HG02759 (cell line): ENCODE data around the gene PYROXD2.

Experiments used
- ATAC-seq: cut with Tn5 transposase; IDR thresholded peaks from one replicate; pipeline ENCODE4 v1.9.1; 2021; ENCODE audit warnings: mild to moderate bottlenecking, moderate library complexity; ENCODE audit not compliant: unreplicated experiment

Gene PYROXD2

GRCh38 chr10:98416606-98417388 lies 1.8 kb upstream of the PYROXD2 start:
- ATAC-seq, result no peak

DNA sequence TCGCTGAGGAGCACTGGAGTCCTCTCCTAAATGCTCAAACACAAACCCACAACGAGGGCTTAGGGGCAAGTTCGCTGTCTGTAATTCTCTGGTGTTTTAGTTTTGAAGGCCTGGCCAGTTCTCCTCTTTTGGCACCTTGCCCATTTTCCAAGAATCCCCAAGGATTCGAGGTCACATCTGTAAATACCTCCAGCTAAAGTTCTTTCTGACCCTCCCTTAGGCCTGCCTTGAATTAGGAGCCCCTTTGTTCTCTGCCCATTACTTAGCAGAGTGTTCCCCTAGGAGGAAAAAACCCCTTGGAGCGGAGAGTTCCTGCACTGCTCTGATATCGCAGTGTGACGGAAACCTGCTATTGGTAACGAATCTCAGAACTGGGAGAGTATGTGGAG lies 743 bp upstream of the PYROXD2 start:
- ATAC-seq, result no peak

DNA sequence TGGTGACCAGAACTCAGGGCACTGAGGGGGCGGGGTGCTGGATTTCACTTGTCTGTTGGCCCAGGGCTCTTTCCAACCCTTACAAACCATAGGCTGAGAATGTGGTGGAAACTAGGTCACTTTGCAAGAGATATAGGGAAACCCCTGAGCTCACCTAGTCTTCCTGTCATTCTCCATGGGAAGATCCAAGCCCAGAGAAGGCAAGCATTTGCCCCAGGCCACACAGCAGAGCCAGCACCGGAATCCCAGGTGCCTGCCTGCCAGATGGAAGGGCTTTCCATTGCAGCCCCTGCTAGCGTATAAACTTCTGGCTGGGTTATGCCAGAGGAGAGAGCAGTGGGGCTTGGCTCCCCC lies 427 bp downstream of the PYROXD2 start:
- no peak for ATAC-seq

DNA sequence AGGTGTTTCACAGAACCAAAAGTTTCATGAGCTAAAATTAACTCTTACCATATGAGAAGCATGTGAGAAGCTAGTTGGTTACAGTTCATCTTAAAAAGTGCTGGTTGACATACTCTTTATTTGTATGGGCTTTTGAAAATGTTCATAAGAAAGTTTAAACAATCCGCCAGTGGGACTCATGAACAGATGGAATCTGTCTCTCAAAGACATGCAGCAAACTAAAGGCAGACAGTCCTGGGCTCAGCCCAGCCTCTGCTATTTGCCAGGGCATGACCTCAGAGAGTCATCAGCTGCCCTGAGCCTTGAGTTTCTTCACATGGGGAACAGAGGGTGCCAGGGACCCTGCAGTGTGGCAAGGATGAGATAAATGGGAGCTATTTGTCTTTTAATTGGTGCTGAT lies 3.2 kb downstream of the PYROXD2 start:
- ATAC-seq, result no peak

- ATAC-seq, result no peak
These were observed 3.8 kb downstream of the PYROXD2 start for GRCh38 chr10:98411166-98411565.

DNA sequence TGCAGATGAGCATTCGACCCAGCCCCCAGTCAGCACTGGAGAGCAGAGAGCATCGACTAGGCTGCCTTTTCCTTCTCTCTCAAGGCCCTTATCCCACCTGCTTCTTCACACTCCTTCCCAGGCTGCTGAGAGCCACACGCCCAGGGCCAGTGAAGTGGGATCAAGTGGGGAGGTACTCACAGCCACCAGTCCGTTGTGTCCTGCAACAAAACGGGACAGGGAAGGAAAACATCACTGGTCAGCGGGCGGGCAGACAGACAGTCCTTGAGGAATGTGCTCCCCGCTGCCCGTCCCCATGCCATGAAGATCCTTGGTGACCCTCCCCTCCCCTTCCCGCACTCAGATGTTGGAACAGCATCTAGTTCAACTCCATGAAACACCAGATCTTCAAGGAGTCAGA lies 4.2 kb downstream of the PYROXD2 start:
- no peak for ATAC-seq

GRCh38 chr10:98410135-98410743 lies 4.7 kb downstream of the PYROXD2 start:
- ATAC-seq, result no peak

GRCh38 chr10:98408799-98409198 lies 6.2 kb downstream of the PYROXD2 start:
- no peak for ATAC-seq

- no peak for ATAC-seq
These were observed 7.2 kb downstream of the PYROXD2 start for GRCh38 chr10:98407744-98408241.

DNA sequence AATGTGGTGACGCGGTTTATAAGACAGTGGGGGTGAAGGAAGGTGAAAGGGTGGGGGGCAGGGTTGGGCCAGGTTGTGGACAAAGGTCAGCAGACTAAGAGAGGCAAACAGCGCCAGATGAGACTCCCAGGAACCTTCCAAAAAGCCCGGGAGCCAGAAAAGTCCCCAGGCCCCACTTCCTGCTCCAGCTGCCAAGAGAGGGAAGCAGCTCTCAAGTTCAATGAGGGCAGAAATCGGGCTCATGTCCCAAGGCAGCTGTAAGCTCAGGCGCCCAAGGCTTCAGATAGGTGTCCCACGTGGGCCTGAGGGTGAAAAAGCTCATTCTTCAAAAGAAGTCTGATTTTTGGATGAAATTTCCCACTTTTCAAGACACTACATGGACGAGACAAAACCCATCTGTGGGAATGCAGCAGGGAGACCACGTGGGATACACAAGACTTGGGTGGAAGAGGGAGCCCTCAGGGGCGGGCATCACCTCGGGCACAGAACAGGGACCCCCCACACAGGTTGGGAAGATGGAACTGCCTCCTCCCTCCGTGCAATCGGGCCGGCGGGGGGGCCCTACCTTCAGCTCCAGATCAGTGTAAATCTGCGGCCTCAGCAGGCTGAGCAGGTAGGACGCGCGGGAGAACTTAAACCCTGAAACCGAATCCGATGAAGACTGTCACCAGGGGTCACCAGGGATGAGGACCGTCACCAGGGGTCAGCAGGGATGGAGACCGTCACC lies 7.8 kb downstream of the PYROXD2 start:
- ATAC-seq, result no peak

DNA sequence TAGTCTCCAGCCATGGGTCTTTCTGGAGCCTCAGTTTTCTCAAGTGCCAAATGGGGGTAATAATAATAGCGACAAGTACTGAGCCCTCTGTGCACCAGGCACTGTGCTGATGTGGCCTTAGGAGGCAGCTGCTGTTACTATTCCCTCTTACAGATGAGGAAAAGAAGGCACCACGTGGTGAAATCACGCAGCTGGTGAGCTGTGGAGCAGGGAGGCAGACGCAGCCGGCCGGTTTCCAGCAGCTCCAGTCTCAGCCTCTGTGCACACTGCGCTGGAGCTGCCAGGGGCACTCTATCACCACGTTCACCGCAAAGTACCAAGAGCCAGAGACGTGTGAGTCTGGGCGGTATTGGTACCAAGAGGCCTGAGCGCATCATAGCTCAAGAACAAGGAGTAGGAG lies 9.6 kb downstream of the PYROXD2 start:
- no peak for ATAC-seq

DNA sequence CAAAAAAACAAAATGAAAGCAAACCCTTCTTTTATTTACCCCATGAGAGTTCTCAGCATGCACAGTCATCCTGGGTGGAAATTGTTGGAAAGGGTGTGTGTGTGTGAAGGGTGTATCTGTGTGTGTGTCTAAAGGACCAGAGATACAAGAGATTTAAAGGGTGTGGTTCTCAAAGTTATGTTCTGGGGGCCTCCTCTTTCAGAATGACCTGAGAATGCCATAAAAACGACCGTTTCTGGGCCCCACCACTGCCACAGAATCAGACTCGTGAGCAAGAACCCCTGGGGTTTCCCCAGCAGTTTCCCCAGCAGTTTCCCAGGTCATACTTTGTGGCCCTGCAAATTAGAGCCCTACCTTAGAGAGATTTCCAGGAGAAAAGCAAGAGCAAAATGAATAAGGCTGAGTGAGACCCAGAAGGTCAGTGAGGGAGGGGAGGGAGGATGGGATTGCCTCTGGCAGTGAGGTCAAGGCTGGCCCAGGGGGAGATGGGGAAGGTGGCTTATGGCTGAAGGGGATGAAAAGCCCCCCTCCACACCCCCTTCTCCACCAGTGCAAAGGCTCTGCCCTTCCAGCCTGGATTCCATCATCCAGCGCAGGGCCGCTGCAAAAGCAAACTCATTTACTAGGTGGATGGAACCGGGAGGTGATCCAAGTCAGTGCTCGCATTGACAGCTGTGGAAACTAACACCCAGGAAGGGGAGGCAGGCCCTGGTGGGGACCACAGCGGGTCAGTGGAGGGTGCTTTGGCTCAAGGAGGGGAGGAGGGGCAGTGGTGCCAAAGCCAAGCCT lies 10.2 kb downstream of the PYROXD2 start:
- ATAC-seq, result peak; percentile 68

DNA sequence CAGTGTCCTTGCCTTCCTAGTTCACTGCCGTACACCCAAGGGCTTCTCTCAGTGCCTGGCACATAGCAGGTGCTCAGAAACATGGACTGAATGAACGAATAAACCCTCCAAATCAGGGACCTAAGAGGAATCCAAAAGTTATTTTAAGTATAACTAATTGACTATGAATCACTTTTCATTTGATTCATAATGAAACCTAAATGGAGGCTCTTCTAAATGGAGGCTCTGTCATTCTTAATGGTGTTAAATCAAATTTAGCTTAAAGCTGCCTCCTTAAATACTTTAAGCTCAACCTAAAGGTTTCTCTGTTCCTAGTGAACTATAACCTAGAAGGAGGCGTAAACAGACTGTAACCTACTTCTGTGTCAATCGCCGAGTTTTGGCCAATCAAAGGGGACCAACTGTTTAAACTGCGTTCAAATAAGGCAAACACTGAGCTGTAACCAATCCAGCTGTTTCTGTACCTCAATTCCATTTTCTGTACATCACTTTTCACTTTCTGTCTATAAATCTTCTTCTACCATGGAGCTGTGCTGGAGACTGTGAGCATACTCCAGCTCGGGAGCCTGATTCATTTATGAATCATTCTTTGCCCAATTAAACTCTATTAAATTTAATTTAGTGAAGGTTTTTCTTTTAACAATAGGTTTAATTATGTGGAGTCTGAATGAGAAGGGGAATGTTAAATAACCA lies 11.0 kb downstream of the PYROXD2 start:
- no peak for ATAC-seq

GRCh38 chr10:98402931-98403718 lies 11.9 kb downstream of the PYROXD2 start:
- ATAC-seq, result no peak

- no peak for ATAC-seq
These were observed 12.5 kb downstream of the PYROXD2 start for GRCh38 chr10:98402478-98402877.

- ATAC-seq, result no peak
These were observed 14.5 kb downstream of the PYROXD2 start for GRCh38 chr10:98400482-98400881.

- ATAC-seq, result no peak
These were observed 15.2 kb downstream of the PYROXD2 start for GRCh38 chr10:98399784-98400183.

GRCh38 chr10:98397089-98397600 lies 17.8 kb downstream of the PYROXD2 start:
- no peak for ATAC-seq
